Measurements from ENCODE around the gene ST6GALNAC4. TPM values are rescaled to one million over a fixed set of nuclear protein-coding genes. Genes with fewer than 3 reads are reported as not detected.
A peak's percentile ranks its signal among the peaks of the same experiment; 100 is the strongest.

The ST6GALNAC4 gene
- 42.1 TPM for total RNA-seq

DNA sequence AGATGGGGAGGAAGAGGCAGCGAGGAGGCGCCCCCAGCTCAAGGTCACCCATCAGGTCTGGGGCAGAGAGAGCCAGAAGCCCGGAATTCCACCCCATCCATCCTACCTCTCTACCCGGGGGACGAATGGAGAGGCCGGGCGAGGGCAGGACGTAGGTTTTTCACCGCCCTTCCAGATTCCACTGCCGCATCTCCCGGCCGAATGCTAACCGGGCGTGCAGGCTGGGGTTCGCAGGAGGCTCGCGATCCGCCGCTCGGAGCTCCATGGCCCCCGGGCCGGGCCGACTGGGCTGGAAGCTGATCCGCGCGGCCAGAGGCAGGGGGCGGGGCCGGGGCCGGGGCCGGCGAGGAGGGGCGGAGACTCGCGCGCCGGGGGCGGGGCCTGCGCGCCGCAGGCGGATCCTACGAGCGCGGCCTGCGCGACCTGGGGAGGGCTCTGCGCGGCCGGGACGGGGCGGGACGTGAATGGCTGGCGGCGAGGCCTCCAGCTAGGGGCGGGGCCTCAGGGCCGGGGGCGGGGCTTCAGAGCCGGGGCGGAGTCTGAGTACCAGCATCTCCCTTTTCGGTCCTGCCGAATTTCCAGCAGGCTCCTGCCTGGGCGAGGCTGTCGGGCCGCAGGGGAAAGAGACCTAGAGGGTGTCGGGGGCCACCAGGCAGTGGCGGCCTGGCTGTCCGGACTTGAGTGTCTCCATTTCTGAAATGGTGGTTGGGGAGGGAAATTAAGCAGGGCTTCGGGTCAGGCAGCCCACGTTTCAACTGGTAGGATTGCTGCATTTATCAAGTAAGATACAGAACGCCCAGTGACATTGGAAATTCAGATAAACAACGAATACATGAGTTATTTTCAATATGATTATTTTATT lies at the start of gene ST6GALNAC4:
TSS of gene ST6GALNAC4 (minus strand) at position 322 of the 862 bp plus-strand sequence. CDS start 622 bp downstream, outside the sequence.
- DNase-seq (ENCODE audit: low spot score) = peak; percentile 95

DNA sequence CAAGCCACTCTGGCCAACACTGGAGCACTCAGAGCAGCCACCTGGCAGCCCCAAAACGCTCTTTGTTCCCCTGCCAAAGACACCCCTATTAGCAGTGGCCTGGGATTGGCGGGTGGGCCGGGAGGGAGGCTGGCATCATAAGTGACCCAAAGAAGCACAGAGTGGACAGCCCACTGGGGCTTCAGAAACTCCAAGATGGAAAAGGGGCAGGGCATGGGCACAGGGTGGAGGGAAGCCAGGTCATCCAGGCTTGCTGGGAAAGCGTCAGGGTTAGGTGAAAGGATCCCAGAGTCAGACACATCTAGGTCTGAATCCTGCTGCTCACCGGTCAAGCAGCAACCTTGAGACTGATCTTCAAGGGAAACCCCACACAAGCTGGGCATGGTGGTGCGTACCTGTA lies 49.1 kb upstream of the ST6GALNAC4 start:
- no peak for DNase-seq (ENCODE audit: low spot score)

DNA sequence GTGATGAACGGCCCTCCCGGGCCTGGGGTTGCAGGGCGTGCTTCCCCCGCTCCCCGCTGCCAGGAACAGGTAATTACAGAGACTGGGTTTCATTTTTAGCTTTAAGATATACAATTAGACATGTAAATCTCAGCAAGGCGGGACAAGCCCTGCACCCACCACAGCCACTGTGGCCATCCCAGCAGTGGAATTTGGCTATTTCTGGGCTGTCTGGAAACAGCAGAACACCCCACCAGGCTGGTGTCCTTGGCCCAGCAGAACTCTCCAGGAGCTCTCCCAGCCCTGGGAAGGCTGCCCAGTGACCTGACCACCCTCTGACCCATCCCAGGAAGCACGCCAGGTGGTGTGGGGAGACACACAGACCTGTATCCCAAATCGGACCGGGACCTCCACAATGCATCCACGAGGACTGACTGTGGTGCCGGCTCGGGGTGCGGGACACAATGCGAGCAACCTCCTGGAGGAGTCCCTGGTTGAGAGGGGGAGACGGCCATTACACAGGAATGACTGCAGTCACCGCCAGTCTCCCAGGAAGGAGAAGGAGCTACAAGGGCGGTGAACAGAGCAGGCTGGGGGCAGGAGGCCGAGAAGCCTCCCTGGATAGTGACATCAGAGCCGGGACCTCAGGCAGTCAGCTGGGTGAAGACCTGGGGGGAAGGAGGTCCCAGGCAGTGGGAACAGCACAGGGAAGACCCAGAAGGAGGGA lies 46.7 kb upstream of the ST6GALNAC4 start:
- DNase-seq (ENCODE audit: low spot score) = no peak

DNA sequence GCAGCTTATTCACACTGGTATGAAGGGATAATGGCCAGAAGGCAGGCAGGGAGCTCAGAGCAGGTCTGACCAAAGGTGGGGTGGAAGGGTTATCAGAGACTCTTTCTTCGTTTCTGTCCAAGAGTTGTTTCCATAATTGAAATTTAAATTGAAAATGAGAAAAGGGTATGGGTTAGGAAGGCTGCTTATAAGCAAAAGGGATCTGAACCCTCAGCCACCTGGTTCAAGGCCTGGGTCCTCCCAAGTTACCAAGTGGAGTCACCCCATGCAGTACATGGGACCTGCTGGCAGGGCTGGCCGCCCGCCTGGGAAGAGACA lies 46.2 kb upstream of the ST6GALNAC4 start:
- DNase-seq (ENCODE audit: low spot score) = no peak

DNA sequence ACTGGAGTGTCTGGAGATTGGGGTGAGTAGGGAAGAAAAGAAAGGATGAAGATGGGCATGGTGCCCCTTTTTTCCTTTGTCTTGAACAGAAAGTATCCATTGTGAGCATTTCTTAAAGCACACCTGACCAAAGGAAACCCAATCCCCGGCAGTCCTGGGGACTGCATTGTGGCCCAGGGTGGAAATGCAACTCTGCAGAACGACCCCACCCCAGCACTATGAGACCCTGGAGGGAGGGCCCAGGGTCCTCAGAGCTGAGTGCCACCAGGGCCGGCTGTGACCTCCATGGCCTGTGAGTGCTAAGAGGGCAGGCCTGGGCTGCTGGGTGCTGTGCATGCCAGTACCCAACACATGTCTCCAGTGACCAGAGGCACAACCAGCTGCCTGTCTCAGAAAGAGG lies 45.4 kb upstream of the ST6GALNAC4 start:
- DNase-seq (ENCODE audit: low spot score) = no peak

DNA sequence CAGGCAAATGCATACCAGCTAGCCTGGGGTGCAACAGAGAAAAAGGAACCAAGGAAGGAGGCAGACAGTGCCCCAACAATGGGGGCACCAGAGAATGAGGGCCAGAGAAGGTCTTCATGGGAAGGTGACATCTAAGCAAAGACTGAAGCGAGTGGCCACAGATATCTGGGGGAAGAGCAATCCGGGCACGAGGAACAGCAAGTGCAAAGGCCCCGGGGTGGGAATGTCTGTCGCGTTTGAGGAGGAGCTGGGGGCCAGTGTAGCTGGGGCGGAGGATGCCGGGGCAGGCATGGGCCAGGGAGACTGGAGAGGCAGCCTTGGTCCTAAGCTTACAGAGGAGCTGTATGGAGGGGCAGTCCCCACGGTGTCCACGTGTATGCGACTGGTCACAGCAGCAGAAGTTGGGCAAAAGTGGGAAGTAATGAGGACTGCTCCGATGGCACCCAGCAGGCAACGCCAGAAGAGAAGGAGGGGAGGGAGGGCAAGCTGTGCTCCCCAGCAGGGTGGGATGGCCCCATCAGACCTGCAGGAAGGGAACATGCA lies 44.8 kb upstream of the ST6GALNAC4 start:
- DNase-seq (ENCODE audit: low spot score) = no peak

GRCh38 chr9:127961155-127961490 lies 44.3 kb upstream of the ST6GALNAC4 start:
- no peak for DNase-seq (ENCODE audit: low spot score)

GRCh38 chr9:127960410-127961154 lies 43.7 kb upstream of the ST6GALNAC4 start:
- no peak for DNase-seq (ENCODE audit: low spot score)

- no peak for DNase-seq (ENCODE audit: low spot score)
Observed at GRCh38 chr9:127959841-127960409, 43.1 kb upstream of the ST6GALNAC4 start.

DNA sequence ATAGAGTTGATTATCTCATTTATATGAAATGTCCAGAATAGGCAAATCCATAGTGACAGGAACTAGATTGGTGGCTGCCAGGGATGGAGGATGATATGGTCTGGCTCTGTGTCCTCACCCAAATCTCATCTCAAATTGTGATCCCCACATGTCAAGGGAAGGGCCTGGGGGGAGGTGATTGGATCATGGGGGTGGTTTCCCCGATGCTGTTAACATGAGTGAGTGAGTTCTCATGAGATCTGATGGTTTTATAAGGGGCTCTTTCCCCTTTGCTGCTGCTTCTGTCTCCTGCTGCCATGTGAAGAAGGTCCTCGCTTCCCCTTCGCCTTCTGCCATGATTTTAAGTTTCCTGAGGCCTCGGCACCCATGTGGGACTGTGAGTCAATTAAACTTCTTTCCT lies 42.6 kb upstream of the ST6GALNAC4 start:
- no peak for DNase-seq (ENCODE audit: low spot score)

DNA sequence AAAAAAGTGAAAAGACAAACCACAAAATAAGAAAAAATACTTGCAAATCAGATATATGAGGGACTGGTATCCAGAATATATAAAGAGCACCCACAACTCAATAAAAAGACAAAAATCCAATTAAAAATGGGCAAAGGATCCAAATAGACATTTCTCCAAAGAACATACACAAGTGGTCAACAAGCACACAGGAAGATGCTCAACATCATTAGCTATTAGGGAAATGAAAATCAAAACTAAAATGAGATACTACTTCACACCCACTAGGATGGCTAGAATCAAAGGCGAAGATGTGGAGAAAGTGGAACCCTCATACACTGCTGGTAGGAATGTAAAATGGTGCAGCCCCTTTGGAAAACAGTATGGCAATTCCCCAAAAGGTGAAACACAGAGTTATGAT lies 41.9 kb upstream of the ST6GALNAC4 start:
- no peak for DNase-seq (ENCODE audit: low spot score)

GRCh38 chr9:127955294-127956015 lies 38.6 kb upstream of the ST6GALNAC4 start:
- DNase-seq (ENCODE audit: low spot score) = peak; percentile 95

DNA sequence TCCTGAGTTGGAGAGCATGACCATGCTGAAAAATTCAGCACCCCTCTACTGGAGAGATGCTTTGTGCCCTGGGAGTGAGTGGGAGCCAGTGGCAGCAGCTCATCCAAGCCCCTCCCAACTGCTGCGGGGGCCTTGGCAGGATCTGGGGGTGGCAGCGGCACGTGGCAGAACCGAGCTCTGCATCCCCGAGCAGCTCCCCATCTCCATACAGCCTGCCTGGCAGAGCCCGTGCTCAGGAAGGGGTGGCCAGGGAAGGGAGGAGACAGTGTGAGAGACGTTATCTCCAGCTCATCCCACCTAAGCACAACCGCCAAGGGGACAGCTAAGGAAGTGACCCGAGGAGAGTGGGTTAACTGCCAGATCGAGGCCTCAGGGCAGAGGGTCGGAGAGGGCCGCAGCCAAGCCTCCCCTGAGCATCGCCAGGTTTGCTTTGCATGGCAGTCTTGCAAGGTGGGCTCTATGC lies 38.0 kb upstream of the ST6GALNAC4 start:
- DNase-seq (ENCODE audit: low spot score) = no peak

DNA sequence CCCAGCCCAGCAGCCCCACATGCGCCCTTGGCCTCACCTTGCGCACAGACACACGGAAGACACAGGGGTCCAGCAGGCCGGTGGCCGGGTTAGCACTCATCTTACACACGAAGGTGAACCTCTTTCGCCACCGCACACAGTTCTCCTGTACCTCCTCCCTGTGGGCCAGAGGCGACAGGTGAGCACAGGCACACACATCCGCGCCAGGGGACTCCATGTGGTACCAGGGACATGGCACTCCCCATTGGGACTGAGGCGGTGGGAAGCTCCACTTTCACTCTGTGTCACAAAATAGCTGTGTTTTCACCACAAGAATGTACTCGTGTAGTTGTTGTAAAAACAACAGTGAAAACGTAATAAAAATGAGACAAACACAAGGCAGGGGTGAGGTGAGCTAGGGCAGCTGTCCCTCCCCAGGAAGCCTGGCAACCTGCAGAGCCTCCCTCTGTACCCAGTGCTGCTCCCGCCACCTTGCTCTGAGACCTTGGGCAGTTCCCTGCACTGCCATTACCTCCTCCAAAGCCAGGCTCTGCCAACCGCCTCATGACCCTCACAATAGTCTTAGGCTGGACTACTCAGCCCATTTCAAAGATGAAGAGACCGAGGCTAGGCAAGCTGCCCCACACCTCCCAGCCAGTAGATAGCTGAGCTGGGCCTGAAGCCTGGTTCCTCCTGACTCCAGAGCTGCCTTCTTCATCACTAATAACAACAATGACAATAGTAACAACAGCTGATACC lies 37.1 kb upstream of the ST6GALNAC4 start:
- DNase-seq (ENCODE audit: low spot score) = no peak

GRCh38 chr9:127953154-127953553 lies 36.3 kb upstream of the ST6GALNAC4 start:
- no peak for DNase-seq (ENCODE audit: low spot score)

- no peak for DNase-seq (ENCODE audit: low spot score)
Observed at GRCh38 chr9:127950513-127951289, 33.9 kb upstream of the ST6GALNAC4 start.

DNA sequence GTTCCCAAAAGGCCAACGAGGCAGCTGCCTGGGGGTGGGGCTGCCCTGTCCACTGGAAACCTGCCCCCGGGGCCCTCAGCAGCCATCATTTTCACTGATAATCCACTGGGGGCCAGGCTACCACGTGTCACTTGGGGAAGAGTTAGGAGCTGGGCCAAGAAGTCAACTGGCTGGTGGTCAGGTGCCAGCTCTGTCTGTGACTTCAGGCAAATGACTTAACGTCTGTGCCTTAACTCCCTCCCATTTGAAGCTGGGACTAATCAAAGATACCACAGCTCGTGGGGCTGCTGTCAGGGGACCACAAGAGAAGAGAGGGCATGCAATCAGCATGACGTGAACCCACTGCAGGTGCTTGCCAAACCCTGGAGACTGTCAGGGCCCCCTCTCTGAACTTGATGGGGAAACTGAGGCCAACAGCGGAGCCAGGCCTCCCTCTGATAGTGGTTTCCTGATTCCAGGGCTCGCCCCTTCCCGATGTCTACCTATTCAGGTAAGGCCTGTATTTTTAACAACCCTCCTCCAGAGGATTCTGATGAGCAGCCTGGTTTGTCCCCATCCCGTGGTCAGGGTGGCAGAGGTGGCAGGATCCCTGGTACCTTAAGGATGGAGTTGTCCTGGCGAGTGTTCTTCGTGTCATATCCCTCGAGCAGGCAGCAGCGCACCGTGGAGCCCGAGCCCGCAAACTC lies 33.1 kb upstream of the ST6GALNAC4 start:
- DNase-seq (ENCODE audit: low spot score) = no peak

DNA sequence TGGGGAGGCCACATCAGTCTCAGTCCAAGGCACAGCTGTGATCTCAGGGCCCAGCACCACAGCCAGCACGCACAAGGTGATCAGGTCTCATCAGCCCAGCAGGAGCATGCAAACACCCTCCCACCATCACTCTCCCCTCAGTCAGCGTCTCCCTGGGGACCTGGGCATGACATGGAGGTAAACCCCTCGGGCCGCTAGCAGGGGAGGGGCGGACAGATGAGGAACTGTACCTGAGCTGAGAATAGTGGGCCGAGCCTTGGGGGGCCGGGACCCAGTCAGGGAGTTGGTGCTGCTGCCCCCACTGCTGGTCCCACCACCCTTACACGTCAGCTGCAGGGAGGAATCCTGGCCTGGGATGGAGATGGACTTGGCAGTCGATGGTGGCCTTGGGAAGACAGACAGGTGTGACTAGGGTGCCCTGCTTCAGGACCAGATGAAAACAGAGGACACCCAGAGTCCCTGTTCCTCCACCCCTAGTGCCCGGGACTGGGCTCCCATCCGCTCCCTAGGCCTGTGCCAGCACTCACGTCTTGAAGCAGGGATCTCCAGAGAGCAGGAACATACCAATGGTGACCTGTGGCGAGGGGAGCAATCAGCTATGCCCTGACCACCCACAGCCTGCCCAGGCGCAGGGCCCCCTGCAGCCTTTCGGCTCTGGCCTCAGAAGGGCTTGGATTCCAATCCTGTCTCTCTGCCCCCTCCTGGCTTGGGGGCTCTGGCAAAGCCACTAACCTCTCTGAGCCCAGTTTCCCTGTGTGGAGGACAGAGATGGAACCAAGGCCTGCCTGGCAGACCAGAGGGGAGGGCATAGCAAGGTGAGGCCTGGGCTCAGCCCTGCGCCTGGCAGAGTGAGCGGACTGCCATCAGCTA lies 31.2 kb upstream of the ST6GALNAC4 start:
- no peak for DNase-seq (ENCODE audit: low spot score)
